AG09319 (cell line): ENCODE results near the gene ANKRD44.

ENCODE experiments used
- DNase-seq: peaks from one replicate; pipeline ENCODE4 v3.0.0-alpha.2; 2010; ENCODE audit warnings: low read depth; ENCODE audit errors: extremely low read depth
- TF ChIP-seq, protein P1 (sequence below): IDR thresholded peaks from 2 replicates; pipeline ENCODE4 v1.5.1; 2011; ENCODE audit warnings: low read depth, mild to moderate bottlenecking, inconsistent platforms, low read length, moderate library complexity

Gene ANKRD44

DNA sequence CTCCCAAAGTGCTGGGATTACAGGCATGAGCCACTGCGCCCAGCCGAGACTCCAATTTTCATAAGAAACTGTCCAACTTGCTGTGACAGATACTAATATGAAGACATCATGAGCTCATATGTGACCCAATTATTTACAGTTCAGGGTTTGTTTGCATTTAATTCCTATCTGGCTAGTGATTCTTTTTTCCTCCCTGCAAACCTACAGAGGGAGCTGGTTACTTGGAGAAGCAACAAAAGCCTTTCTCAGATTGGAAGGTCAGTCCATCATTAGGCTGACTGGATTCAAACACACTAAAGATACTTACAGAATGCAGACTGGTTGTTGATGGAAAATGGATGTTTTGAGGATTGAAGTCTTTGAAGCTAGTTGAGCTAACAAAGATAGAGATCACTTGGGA lies 176.4 kb downstream of the ANKRD44 start:
- TF ChIP-seq, protein P1, sequence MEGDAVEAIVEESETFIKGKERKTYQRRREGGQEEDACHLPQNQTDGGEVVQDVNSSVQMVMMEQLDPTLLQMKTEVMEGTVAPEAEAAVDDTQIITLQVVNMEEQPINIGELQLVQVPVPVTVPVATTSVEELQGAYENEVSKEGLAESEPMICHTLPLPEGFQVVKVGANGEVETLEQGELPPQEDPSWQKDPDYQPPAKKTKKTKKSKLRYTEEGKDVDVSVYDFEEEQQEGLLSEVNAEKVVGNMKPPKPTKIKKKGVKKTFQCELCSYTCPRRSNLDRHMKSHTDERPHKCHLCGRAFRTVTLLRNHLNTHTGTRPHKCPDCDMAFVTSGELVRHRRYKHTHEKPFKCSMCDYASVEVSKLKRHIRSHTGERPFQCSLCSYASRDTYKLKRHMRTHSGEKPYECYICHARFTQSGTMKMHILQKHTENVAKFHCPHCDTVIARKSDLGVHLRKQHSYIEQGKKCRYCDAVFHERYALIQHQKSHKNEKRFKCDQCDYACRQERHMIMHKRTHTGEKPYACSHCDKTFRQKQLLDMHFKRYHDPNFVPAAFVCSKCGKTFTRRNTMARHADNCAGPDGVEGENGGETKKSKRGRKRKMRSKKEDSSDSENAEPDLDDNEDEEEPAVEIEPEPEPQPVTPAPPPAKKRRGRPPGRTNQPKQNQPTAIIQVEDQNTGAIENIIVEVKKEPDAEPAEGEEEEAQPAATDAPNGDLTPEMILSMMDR: no peak
- DNase-seq: no peak

DNA sequence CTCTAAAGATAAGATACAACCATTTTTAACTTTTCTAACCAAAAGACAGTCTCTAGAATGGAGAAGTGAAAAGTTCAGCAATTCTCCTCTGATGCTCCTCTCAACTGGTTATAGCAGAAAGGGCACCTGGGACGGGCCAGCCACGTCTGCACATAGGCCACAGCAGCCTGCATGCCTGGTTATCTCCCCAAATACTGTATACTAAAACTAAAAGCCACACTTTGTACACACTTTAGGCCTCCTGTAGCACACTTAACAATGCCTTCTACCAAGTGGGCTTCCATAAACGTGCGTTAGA lies 179.1 kb downstream of the ANKRD44 start:
- DNase-seq: no peak
- TF ChIP-seq, protein P1: no peak

DNA sequence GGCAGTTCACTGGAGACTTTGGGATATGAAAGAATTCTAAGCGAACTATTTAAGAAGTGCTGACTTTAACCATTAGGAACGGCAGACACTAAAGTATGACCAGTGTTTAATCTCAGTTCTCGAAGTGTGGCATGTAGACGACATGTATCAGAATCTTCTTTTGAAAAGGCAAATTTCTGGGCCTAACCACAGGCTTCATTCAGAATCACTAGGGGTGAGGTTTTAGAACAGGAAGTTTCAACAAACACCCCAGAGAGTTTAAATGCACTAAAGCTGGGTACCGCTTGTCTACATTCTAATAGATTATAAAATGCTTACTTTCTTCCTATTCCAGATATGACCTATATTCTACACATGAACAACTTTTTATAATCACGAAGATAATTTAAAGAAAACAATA lies 180.3 kb downstream of the ANKRD44 start:
- no peak for DNase-seq
- TF ChIP-seq, protein P1: no peak

DNA sequence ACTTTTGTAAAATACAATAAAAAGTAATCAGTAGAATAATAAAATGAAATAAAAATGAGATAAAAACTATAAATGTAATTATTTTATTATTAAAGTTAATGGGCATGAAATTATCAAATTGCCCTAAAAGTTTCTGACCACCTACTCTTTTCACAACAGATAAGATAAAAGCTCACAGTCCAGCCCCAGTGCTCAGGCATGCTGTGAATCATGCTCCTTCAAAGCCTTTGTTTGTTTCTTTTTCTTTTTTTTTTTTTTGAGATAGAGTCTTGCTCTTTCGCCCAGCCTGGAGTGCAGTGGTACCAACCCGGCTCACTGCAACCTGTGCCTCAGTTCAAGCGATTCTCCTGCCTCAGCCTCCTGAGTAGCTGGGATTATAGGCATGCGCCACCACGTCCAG lies 181.7 kb downstream of the ANKRD44 start:
- DNase-seq: no peak

DNA sequence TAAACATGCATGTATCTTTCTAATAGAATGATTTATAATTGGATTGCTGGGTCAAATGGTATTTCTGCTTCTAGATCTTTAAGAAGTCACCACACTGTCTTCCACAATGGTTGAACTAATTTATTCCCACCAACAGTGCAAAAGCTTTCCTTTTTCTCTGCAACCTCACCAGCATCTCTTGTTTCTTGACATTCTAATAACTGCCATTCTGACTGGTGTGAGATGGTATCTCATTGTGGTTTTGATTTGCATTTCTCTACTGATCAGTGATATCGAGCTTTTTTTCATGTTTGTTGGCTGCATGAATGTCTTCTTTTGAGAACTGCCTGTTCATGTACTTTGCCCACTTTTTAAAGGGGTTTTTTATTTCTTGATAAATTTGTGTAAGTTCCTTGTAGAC lies 182.5 kb downstream of the ANKRD44 start:
- TF ChIP-seq, protein P1: no peak
- DNase-seq: no peak

More for the DNA sequence above, 181.7 kb downstream of the ANKRD44 start:
- TF ChIP-seq, protein P1: no peak

DNA sequence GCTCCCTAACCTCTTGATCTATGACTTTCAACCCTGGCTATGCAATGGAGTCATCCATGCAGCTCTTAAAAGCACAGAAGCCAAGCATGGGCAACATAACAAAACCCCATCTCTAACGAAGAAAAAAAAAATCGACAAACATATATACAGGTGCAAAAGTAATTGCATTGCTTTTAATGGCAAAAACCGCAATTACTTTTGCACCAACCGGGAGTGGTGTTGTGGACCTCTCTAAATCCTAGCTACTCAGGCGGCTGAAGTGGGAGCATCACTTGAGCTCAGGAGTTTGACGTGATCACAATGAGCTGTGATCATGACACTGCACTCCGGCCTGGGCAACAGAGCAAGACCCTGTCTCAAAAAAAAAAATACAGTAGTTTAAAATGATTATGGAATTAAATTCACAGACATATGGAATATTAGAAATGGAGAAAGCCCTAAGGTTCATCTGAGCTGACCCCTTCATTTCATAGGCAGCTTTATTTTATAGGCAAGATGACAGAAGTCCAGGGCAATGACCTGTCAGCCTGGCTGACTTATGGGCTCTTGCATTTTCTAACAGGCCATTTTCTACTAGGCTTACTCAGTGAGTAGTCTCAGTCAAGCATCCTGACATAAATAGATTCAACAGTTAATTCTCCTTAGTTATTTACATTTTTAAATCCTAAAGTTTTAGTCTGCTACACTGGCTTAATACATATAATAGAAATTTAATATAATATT lies 183.8 kb downstream of the ANKRD44 start:
- DNase-seq: no peak
- TF ChIP-seq, protein P1: no peak

DNA sequence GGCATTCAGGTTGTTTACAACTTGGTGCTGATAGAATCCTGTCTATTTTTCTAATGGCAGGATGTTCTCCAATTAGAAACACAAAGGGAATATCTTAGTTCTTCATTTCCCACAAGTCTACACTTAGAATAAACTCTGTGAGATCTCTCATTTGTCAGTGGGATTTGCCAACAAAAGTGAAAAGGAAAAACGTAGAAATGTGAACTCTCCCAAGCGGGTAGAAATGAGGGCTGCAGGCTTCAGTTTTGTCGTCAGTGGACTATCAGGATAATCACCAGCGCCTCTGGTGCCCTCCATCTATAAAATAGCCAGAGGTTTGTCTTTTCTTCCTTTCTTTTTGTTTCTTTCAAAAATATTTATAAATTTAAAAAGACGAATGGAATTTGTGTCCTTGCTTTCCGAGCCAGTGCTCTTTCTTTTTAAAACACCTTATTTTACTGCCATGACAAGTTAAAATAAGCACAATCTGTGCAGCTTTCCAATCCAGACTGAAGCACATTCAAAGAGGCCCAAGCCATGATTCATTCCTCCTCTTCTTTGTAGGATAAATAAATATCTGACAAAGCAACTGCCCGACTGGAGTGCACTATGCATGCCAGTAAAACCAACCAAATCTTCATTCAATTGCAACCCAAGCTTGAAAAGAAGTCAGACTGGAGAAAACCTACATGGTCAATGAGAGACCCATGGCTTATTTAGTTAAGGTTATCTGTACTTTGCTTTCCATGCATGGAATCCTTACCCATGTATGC lies 185.8 kb downstream of the ANKRD44 start:
- TF ChIP-seq, protein P1: no peak

More for the DNA sequence above, 185.8 kb downstream of the ANKRD44 start:
- peak; percentile 10 for DNase-seq
